Trophoblast cell (in vitro differentiated cells and primary cell): ENCODE data around the gene ABCB8.

Source experiments
- DNase-seq, 2 donors: peaks; one replicate each; pipeline ENCODE4 v3.0.0-alpha.2; 2016
- H2AFZ ChIP-seq: 2 replicates; pipeline ENCODE4 v1.6.1; 2013; ENCODE audit warnings: low read length, moderate library complexity, mild to moderate bottlenecking; ENCODE audit not compliant: insufficient read depth, poor library complexity
- H2AK5ac ChIP-seq: 2 replicates; pipeline ENCODE4 v1.6.1; 2013; ENCODE audit warnings: mild to moderate bottlenecking, low read length
- H2BK120ac ChIP-seq: 2 replicates; pipeline ENCODE4 v1.6.1; 2013; ENCODE audit warnings: low read length, mild to moderate bottlenecking, moderate library complexity; ENCODE audit not compliant: insufficient read depth, poor library complexity
- H2BK12ac ChIP-seq: 2 replicates; pipeline ENCODE4 v1.6.1; 2013; ENCODE audit warnings: mild to moderate bottlenecking, low read length, moderate library complexity
- H2BK5ac ChIP-seq: 2 replicates; pipeline ENCODE4 v1.6.1; 2013; ENCODE audit warnings: low read length, low read depth, moderate library complexity, mild to moderate bottlenecking; ENCODE audit not compliant: poor library complexity
- H3K14ac ChIP-seq: 2 replicates; pipeline ENCODE4 v1.6.1; 2013; ENCODE audit warnings: mild to moderate bottlenecking, low read length
- H3K18ac ChIP-seq: 2 replicates; pipeline ENCODE4 v1.6.1; 2013; ENCODE audit warnings: mild to moderate bottlenecking, low read length
- H3K23ac ChIP-seq: 2 replicates; pipeline ENCODE4 v1.6.1; 2013; ENCODE audit warnings: low read length
- H3K27ac ChIP-seq: 2 replicates; pipeline ENCODE4 v1.5.1; 2013; ENCODE audit warnings: low read depth, mild to moderate bottlenecking, inconsistent platforms, low read length, moderate library complexity
- H3K27me3 ChIP-seq: 2 replicates; pipeline ENCODE4 v1.6.1; 2013; ENCODE audit warnings: inconsistent platforms, mild to moderate bottlenecking, low read length, moderate library complexity; ENCODE audit not compliant: insufficient read depth
- H3K36me3 ChIP-seq, 2 experiments: 1 replicate in 1 of 2; 2 replicates in 1 of 2; pipeline ENCODE4 v1.6.1; 2013; ENCODE audit warnings: low read length in 2 of 2, mild to moderate bottlenecking in 2 of 2, moderate library complexity in 1 of 2; ENCODE audit not compliant: insufficient read depth in 2 of 2, control insufficient read depth in 1 of 2
- H3K4ac ChIP-seq: 2 replicates; pipeline ENCODE4 v1.6.1; 2013; ENCODE audit warnings: low read depth, mild to moderate bottlenecking, low read length, moderate library complexity
- H3K4me1 ChIP-seq, 2 experiments: 1 replicate in 1 of 2; 2 replicates in 1 of 2; pipeline ENCODE4 v1.6.1; 2013; ENCODE audit warnings: low read length in 2 of 2, mild to moderate bottlenecking in 2 of 2, moderate library complexity in 1 of 2; ENCODE audit not compliant: insufficient read depth in 2 of 2, control insufficient read depth in 1 of 2
- H3K4me2 ChIP-seq: 2 replicates; pipeline ENCODE4 v1.6.1; 2013; ENCODE audit warnings: inconsistent platforms, mild to moderate bottlenecking, low read length, moderate library complexity
- H3K4me3 ChIP-seq: 2 replicates; pipeline ENCODE4 v1.5.1; 2013; ENCODE audit warnings: mild to moderate bottlenecking, low read depth, low read length, inconsistent platforms
- H3K79me1 ChIP-seq: one replicate; pipeline ENCODE4 v1.6.1; 2013; ENCODE audit warnings: low read length
- H3K79me2 ChIP-seq: 2 replicates; pipeline ENCODE4 v1.6.1; 2013; ENCODE audit warnings: low read length, mild to moderate bottlenecking; ENCODE audit not compliant: control insufficient read depth, insufficient read depth, poor library complexity
- H3K9ac ChIP-seq: 2 replicates; pipeline ENCODE4 v1.6.1; 2013; ENCODE audit warnings: mild to moderate bottlenecking, low read length
- H3K9me3 ChIP-seq: 2 replicates; pipeline ENCODE4 v1.6.1; 2013; ENCODE audit warnings: low read depth, mild to moderate bottlenecking, control low read depth, inconsistent platforms, low read length; ENCODE audit not compliant: insufficient read depth
- H4K12ac ChIP-seq: 2 replicates; pipeline ENCODE4 v1.6.1; 2013; ENCODE audit warnings: low read depth, mild to moderate bottlenecking, low read length, moderate library complexity
- H4K8ac ChIP-seq: 2 replicates; pipeline ENCODE4 v1.6.1; 2013; ENCODE audit warnings: low read depth, mild to moderate bottlenecking, low read length, moderate library complexity
- H4K91ac ChIP-seq: one replicate; pipeline ENCODE4 v1.6.1; 2013; ENCODE audit warnings: low read depth, mild to moderate bottlenecking, low read length, moderate library complexity
- WGBS: extraction: QIAGEN DNeasy Blood & Tissue Kit; methylation state at CpG from one replicate; pipeline ENCODE4 v1.1.7; 2013; ENCODE audit warnings: missing lambda C conversion rate; ENCODE audit not compliant: insufficient read length, insufficient coverage; ENCODE audit errors: extremely low coverage; 5-methylcytosine and 5-hydroxymethylcytosine counted together

ABCB8 gene

DNA sequence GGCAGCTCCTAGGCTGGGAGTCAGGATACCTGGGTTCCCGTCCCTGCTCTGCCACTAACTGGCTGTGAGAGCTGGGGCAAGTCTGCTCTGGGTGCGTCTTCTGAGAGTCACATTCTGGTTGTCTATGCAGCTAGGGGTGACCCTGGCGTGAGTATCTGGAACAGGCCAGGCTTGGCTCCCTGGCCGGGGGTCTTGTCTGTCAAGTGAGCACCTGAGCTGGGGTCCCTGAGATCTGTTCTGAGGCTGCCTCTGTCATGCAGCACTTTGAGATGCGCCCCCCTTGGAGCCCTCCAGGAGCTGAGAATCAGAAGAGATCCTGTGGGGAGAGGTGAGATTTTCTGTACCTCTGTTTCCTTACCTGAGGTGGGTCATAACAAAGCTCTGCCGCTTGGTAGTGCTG, 65.5 kb downstream of the ABCB8 start:
- Histone ChIP-seq H3K9ac (no peak overlapping the region), H3K9me3 (no peaks in the 10 kb centered on the region), H3K27me3 (no peaks in the 10 kb centered on the region), H3K23ac (no peak overlapping the region), H3K36me3 (peaks cover 5 to 9% of the 10 kb centered on the region in 2 experiments), H3K27ac (no peak overlapping the region), H3K4ac (peak overlapping the region; percentile 46), H4K8ac (no peak overlapping the region), H3K79me1 (peaks cover 6% of the 10 kb centered on the region), H3K79me2 (peaks cover 12% of the 10 kb centered on the region), H2BK5ac (no peak overlapping the region), H3K4me2 (no peak overlapping the region), H3K4me3 (no peak overlapping the region), H3K4me1 (peaks cover 22 to 23% of the 10 kb centered on the region in 2 experiments), H4K12ac (no peak overlapping the region), H3K18ac (no peak overlapping the region), H4K91ac (no peak overlapping the region), H2BK120ac (no peak overlapping the region), H2BK12ac (no peak overlapping the region), H3K14ac (no peak overlapping the region), H2AFZ (no peak overlapping the region), H2AK5ac (no peak overlapping the region)
- no CpG with 5 or more reads among the region's 6 CpGs for WGBS
- no peak for DNase-seq

DNA sequence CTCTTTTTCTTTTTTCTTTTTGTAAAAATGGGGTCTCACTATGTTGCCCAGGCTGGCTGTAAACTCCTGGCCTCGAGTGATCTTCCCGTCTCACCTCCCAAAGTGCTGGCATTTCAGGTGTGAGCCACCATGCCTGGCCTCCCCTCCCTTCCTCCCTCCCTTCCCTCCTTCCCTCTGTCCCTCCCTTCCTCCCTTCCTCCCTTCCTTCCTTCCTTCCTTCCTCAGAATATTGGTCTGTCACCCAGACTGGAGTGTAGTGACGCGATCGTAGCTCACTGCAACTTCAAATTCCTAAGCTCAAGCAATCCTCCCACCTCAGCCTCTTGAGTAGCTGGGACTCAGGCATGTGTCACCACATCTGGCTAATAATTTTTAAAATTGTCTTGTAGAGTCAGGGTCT, 66.4 kb downstream of the ABCB8 start:
- DNase-seq: no peak
- Histone ChIP-seq H2BK120ac (no peak overlapping the region), H3K36me3 (peaks cover 5 to 9% of the 10 kb centered on the region in 2 experiments), H3K23ac (no peak overlapping the region), H4K8ac (no peak overlapping the region), H3K14ac (no peak overlapping the region), H4K12ac (no peak overlapping the region), H4K91ac (no peak overlapping the region), H3K4ac (no peak overlapping the region), H2AFZ (no peak overlapping the region), H3K9me3 (no peaks in the 10 kb centered on the region), H3K18ac (no peak overlapping the region), H3K4me1 (peaks cover 13 to 14% of the 10 kb centered on the region in 2 experiments), H3K4me3 (no peak overlapping the region), H2BK5ac (no peak overlapping the region), H3K79me1 (peaks cover under 1% of the 10 kb centered on the region), H2AK5ac (no peak overlapping the region), H3K9ac (no peak overlapping the region), H3K79me2 (peaks cover 9% of the 10 kb centered on the region), H3K27me3 (no peaks in the 10 kb centered on the region), H3K27ac (no peak overlapping the region), H3K4me2 (no peak overlapping the region), H2BK12ac (no peak overlapping the region)
- no CpG with 5 or more reads among the region's 5 CpGs for WGBS

DNA sequence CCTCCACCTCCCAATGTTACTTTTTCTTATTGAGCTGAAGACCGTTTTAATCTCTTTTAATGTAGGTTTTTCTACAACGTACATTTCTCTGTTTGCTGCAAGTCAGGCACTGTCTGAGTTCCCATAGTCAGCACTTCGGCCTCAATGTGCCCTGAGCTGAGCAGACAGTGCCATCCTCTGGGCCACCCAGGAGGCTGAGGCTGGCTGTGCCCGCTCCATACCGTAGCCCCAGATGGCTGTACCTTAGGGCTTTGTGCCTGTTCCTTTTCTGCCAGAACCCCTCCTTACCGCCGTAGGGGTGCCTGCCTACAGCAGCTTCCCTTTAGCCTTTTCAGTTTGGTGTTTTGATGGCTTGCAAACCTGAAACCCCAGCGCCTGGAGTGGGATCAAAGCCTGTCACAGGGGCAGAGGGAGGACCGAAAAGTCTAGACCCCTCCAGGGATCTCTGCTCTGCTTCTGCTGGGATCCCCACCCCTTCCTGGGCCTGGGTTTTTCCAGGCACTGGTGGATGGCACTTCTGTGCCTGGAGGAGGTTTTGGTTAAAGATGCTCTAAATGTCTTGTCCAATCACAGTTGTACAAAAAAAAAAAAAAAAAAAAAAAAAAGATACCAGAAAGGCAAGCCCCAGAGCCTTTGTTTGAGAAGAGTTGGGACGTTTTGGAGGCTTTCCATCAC, 67.0 kb downstream of the ABCB8 start:
- WGBS: no CpG with 5 or more reads among the region's 10 CpGs
- peaks cover 5 to 12% of the 10 kb centered on the region in 2 experiments for H3K36me3 ChIP-seq
- no peak overlapping the region for H3K14ac ChIP-seq
- no peak overlapping the region for H3K18ac ChIP-seq
- H3K27ac ChIP-seq: no peak overlapping the region
- no peaks in the 10 kb centered on the region for H3K79me1 ChIP-seq
- peak overlapping the region; percentile 8 for H3K4ac ChIP-seq
- H3K9ac ChIP-seq: no peak overlapping the region
- H3K23ac ChIP-seq: no peak overlapping the region
- no peak overlapping the region for H4K8ac ChIP-seq
- no peaks in the 10 kb centered on the region for H3K9me3 ChIP-seq
- H2BK120ac ChIP-seq: no peak overlapping the region
- no peak overlapping the region for H2BK5ac ChIP-seq
- H4K12ac ChIP-seq: no peak overlapping the region
- peaks cover 8 to 11% of the 10 kb centered on the region in 2 experiments for H3K4me1 ChIP-seq
- H2AFZ ChIP-seq: no peak overlapping the region
- no peak for DNase-seq
- no peak overlapping the region for H4K91ac ChIP-seq
- H3K79me2 ChIP-seq: peaks cover 8% of the 10 kb centered on the region
- no peak overlapping the region for H3K4me2 ChIP-seq
- H2BK12ac ChIP-seq: no peak overlapping the region
- no peak overlapping the region for H2AK5ac ChIP-seq
- no peak overlapping the region for H3K4me3 ChIP-seq
- H3K27me3 ChIP-seq: no peaks in the 10 kb centered on the region

DNA sequence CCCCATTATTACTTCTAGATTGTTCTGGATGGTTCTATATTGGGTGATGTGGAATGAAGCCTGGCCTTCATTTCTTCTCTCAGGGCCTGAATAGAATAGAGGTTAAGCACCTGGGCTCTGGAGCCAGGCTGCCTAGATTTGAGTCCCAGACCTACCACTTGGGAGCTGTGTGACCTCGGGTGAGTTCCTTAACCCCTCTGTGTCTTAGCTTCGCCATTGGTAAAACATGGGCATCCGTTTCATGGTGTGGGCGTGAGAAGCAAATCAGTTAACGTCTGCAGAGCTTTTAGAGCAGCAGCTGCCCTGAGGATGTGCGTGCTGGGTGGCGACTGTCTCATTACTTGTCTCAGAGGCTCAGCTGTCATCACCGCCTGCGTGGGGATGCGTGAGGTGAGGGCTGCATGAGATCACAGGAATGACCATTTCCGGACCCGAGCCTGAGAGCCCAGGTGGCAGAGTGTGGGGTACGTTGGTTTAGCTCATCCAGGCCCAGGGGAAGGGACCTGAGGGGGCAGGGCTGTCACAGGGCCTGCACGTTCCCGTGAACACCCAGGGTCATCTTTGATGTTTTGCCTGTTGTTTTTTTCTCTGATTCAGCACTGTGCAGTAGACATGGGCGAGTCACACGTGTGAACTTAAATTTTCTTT, 67.7 kb downstream of the ABCB8 start:
- H3K79me1 ChIP-seq: no peaks in the 10 kb centered on the region
- H3K4me1 ChIP-seq: peaks cover 5 to 7% of the 10 kb centered on the region in 2 experiments

More for the DNA sequence above, 67.7 kb downstream of the ABCB8 start:
- no peak overlapping the region for H3K4me2 ChIP-seq
- no peak for DNase-seq
- no peak overlapping the region for H2BK5ac ChIP-seq
- H2BK120ac ChIP-seq: no peak overlapping the region
- no peak overlapping the region for H2BK12ac ChIP-seq
- H3K4me3 ChIP-seq: no peak overlapping the region
- peaks cover 10% of the 10 kb centered on the region for H3K79me2 ChIP-seq
- H4K8ac ChIP-seq: no peak overlapping the region
- H3K27me3 ChIP-seq: no peaks in the 10 kb centered on the region
- no peaks in the 10 kb centered on the region for H3K9me3 ChIP-seq
- WGBS: no CpG with 5 or more reads among the region's 17 CpGs
- H4K91ac ChIP-seq: no peak overlapping the region
- H4K12ac ChIP-seq: no peak overlapping the region
- no peak overlapping the region for H2AK5ac ChIP-seq
- H3K4ac ChIP-seq: peak overlapping the region; percentile 37
- H3K9ac ChIP-seq: no peak overlapping the region
- no peak overlapping the region for H3K27ac ChIP-seq
- peaks cover 7 to 12% of the 10 kb centered on the region in 2 experiments for H3K36me3 ChIP-seq
- no peak overlapping the region for H3K14ac ChIP-seq
- no peak overlapping the region for H3K23ac ChIP-seq
- H3K18ac ChIP-seq: no peak overlapping the region
- H2AFZ ChIP-seq: no peak overlapping the region
